ENCODE data around the gene HNRNPA0.
A peak's percentile ranks its signal among the peaks of the same experiment; 100 is the strongest.

The HNRNPA0 gene

DNA sequence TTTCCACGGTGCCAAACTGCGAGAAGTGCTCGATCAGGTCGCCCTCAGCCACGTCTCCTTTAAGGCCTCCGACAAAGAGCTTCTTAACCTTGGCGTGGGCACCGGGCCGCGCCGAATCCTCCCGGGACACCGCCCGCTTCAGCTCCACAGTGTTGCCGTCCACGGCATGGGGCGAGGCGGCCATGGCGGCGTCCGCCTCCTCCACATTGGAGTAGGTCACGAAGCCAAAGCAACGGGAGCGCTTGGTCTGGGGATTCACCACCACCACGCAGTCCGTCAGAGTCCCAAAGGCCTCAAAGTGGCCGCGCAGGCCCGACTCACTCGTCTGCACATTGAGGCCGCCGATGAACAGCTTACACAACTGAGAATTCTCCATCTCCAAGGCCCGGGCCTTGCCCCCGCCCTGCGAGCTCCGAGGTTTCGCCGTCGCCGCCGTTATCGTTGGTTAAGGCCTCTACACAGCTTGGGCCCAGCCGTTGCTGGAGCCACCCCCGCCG is 424 bp downstream of the HNRNPA0 start:
- H3K4me3 ChIP-seq (ENCODE audit: low read length), result peak overlapping the region; percentile 97
- TF ChIP-seq, protein P1, sequence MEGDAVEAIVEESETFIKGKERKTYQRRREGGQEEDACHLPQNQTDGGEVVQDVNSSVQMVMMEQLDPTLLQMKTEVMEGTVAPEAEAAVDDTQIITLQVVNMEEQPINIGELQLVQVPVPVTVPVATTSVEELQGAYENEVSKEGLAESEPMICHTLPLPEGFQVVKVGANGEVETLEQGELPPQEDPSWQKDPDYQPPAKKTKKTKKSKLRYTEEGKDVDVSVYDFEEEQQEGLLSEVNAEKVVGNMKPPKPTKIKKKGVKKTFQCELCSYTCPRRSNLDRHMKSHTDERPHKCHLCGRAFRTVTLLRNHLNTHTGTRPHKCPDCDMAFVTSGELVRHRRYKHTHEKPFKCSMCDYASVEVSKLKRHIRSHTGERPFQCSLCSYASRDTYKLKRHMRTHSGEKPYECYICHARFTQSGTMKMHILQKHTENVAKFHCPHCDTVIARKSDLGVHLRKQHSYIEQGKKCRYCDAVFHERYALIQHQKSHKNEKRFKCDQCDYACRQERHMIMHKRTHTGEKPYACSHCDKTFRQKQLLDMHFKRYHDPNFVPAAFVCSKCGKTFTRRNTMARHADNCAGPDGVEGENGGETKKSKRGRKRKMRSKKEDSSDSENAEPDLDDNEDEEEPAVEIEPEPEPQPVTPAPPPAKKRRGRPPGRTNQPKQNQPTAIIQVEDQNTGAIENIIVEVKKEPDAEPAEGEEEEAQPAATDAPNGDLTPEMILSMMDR (conservative IDR thresholded peaks at IDR 0.05; ENCODE audit: low read length), result no peak
- DNase-seq (ENCODE audit: low read depth), result no peak

DNA sequence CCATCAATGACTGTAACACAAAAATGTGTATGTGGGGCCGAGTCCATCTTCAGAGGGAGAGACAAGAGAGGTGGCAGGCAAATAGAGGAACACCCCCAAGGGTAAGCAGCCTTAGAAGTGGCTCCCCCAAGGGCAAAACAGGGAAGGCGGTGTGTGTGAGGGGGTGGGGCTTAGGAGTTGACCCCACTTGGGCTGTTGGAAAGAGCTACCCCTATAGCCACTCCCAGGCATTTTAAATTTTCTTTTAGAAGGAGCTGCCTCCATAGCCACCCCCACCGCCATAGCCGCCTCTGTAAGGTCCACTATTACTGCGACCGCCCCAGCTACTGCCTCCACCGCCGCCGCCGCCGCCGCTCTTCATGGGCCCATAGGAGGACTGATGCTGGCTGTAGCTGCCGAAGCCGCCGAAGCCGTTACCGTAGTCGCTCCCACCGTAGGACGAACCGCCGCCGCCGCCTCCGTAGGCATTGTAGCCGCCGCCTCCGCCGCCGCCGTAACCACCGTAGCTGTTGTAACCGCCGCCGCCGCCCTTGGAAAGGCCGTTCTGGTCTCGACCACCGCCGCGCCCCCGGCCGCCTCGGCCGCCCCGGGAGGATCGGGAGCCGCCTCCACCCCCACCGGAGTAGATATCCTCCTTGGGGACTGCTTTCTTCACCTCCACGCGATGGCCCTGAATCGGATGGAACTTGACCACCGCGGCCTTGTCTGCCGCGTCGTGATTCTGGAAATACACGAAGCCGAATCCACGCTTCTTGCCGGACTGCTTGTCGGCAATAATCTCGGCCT is 1.1 kb downstream of the HNRNPA0 start:
- peak; percentile 34 for DNase-seq (ENCODE audit: low read depth)
- H3K4me3 ChIP-seq (ENCODE audit: low read length), result peak overlapping the region; percentile 97
- TF ChIP-seq, protein P1 (conservative IDR thresholded peaks at IDR 0.05; ENCODE audit: low read length), result no peak

DNA sequence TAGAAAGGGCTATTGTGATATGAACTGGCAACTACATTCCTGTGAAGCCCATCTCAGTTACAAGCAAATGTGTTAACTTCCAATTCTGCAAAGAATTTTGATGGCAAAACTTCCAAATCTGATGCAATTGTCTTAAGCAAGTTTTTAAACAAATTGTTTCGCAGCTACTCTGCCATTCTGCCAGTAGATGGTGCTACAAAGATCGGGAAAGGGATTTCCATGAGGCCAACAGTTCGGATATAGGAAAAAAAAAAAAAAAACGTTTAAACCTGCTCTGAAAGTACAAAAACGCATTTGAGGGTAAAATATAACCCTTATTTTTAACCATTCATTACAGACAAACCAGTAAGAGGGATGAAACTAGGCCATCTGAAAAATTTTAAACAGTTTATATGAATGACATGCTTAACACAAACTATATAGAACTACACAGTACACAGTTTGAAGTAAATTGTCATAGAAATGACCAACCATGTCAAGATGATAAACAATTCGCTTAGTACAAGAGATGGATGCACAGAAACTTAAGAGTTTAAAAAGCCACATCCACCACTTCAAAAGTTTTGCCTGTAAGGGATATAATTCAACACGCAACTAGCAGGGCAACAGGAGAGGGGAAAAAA is 2.2 kb downstream of the HNRNPA0 start:
- H3K4me3 ChIP-seq (ENCODE audit: low read length), result peak overlapping the region; percentile 97
- TF ChIP-seq, protein P1 (conservative IDR thresholded peaks at IDR 0.05; ENCODE audit: low read length), result peak; percentile 90
- peak; percentile 89 for DNase-seq (ENCODE audit: low read depth)

DNA sequence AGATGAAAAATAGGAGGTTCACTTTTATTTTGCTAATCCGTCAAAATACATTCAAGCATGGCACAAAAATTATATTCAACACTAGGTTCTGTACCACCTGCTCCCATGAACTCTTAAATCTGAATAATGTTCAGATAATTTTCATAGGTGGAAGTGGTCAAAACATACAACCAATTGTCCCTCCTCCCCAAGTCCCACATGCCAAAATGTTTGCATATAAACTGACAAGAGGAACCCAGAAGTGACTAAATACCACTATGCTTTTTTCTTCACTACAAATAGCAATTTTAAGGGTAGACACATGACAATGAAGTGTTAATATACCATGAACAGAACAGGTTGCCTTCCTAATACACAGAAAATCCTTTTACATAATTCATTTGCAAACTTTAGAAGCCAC is 3.7 kb downstream of the HNRNPA0 start:
- no peak for DNase-seq (ENCODE audit: low read depth)
- TF ChIP-seq, protein P1 (conservative IDR thresholded peaks at IDR 0.05; ENCODE audit: low read length), result no peak
- H3K4me3 ChIP-seq (ENCODE audit: low read length), result no peak overlapping the region

DNA sequence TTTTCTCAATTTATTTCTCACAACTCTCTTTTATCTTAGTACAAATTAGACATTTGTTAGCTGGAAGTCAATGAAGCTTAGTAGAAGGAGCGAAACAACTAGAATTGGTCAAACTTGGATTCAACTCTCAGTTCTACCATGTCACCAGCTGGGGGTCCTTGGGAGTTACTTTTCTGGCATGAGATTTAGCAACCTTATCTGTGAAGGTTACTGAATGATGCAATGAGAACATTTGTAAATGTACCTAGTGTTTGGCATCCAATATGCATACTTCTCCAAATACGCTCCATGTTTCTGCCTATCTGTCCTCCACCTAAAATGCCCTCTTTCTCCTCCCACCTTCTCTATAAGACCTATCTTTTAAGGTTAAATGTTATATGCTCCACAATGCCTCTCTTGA is 6.3 kb downstream of the HNRNPA0 start:
- TF ChIP-seq, protein P1 (conservative IDR thresholded peaks at IDR 0.05; ENCODE audit: low read length), result no peak
- DNase-seq (ENCODE audit: low read depth), result no peak
- no peak overlapping the region for H3K4me3 ChIP-seq (ENCODE audit: low read length)

DNA sequence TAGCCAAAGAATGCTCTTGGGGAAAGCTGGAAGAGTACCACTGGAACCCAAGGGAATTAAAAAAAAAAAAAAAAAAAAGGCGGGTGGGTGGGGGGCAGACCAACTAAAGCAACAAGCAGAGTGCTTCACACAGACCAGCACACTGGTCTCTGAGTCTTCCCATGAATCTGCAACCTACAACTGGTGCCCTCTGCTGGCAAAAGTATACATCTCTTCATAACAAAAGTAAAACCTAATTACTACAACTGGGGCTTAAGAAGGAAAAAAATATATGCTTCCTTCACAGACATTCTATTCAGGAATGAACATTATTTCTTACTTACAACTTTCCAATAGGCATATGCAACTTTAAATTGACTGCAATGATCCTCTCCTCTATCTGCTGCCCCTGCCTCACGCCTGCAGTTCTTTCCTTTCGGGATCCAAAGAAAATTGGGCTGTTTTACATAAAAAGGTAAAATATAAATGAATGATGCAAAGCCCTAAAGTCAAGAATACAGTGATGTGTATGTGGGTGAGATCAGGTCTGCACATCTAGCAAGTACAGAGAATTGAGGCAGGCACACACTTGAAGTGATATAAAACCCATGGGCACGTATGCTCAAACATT is 11.0 kb downstream of the HNRNPA0 start:
- H3K4me3 ChIP-seq (ENCODE audit: low read length), result no peak overlapping the region
- TF ChIP-seq, protein P1 (conservative IDR thresholded peaks at IDR 0.05; ENCODE audit: low read length), result peak; percentile 81
- peak; percentile 74 for DNase-seq (ENCODE audit: low read depth)
